ENCODE data around the gene SLC9A6.

SLC9A6 gene

GRCh38 chrX:135975421-135975820, 9.8 kb upstream of the SLC9A6 start:
- TF ChIP-seq EZH2 (optimal IDR thresholded peaks at IDR 0.05; ENCODE audit: low read depth, low read length) (no peak), EZH2phosphoT487 (IDR thresholded peaks at IDR 0.05; ENCODE audit: low read length) (no peak), CTCF (IDR thresholded peaks at IDR 0.05; ENCODE audit: low read length) (no peak)
- Histone ChIP-seq H3K9me2 (replicated peaks; ENCODE audit: insufficient read depth, low read length) (no peaks in the 10 kb centered on the region), H3K27me3 (replicated peaks; ENCODE audit: insufficient read depth, low read length) (no peaks in the 10 kb centered on the region), H3K9ac (ENCODE audit: low read length) (no peak overlapping the region), H3K36me3 (replicated peaks; ENCODE audit: insufficient read depth, low read length) (no peaks in the 10 kb centered on the region), H2AFZ (ENCODE audit: low read length) (no peak overlapping the region), H4K20me1 (ENCODE audit: insufficient read depth, low read length) (no peaks in the 10 kb centered on the region), H3K27ac (ENCODE audit: low read length) (no peak overlapping the region), H3K4me3 (ENCODE audit: low read length) (no peak overlapping the region), H3F3A (ENCODE audit: insufficient read depth, low read length) (no peaks in the 10 kb centered on the region), H3K4me2 (ENCODE audit: low read depth, low read length) (no peak overlapping the region), H3K4me1 (ENCODE audit: low read length) (no peaks in the 10 kb centered on the region), H3K9me3 (replicated peaks; ENCODE audit: insufficient read depth, low read length) (no peaks in the 10 kb centered on the region), H3K79me2 (ENCODE audit: low read length) (peaks cover 23% of the 10 kb centered on the region)
- no peak for DNase-seq

GRCh38 chrX:135977611-135978010, 7.6 kb upstream of the SLC9A6 start:
- Histone ChIP-seq H3K4me3 (ENCODE audit: low read length) (no peak overlapping the region), H2AFZ (ENCODE audit: low read length) (no peak overlapping the region), H3K27ac (ENCODE audit: low read length) (no peak overlapping the region), H3K9me2 (replicated peaks; ENCODE audit: insufficient read depth, low read length) (no peaks in the 10 kb centered on the region), H3K9ac (ENCODE audit: low read length) (no peak overlapping the region), H3K27me3 (replicated peaks; ENCODE audit: insufficient read depth, low read length) (no peaks in the 10 kb centered on the region), H3K4me1 (ENCODE audit: low read length) (no peaks in the 10 kb centered on the region), H3K9me3 (replicated peaks; ENCODE audit: insufficient read depth, low read length) (no peaks in the 10 kb centered on the region), H3K4me2 (ENCODE audit: low read depth, low read length) (no peak overlapping the region), H4K20me1 (ENCODE audit: insufficient read depth, low read length) (no peaks in the 10 kb centered on the region), H3K79me2 (ENCODE audit: low read length) (peaks cover 9% of the 10 kb centered on the region), H3F3A (ENCODE audit: insufficient read depth, low read length) (no peaks in the 10 kb centered on the region), H3K36me3 (replicated peaks; ENCODE audit: insufficient read depth, low read length) (no peaks in the 10 kb centered on the region)
- TF ChIP-seq EZH2phosphoT487 (IDR thresholded peaks at IDR 0.05; ENCODE audit: low read length) (no peak), CTCF (IDR thresholded peaks at IDR 0.05; ENCODE audit: low read length) (no peak), EZH2 (optimal IDR thresholded peaks at IDR 0.05; ENCODE audit: low read depth, low read length) (no peak)
- no peak for DNase-seq

GRCh38 chrX:135981010-135981409, 4.2 kb upstream of the SLC9A6 start:
- TF ChIP-seq CTCF (IDR thresholded peaks at IDR 0.05; ENCODE audit: low read length) (no peak), EZH2 (optimal IDR thresholded peaks at IDR 0.05; ENCODE audit: low read depth, low read length) (no peak)
- no peaks in the 10 kb centered on the region for H3F3A ChIP-seq (ENCODE audit: insufficient read depth, low read length)
- H3K79me2 ChIP-seq (ENCODE audit: low read length), result peaks cover 4% of the 10 kb centered on the region
- no peak overlapping the region for H3K27ac ChIP-seq (ENCODE audit: low read length)
- H3K9me3 ChIP-seq (replicated peaks; ENCODE audit: insufficient read depth, low read length), result no peaks in the 10 kb centered on the region
- H4K20me1 ChIP-seq (ENCODE audit: insufficient read depth, low read length), result no peaks in the 10 kb centered on the region
- DNase-seq, result no peak
- no peaks in the 10 kb centered on the region for H3K9me2 ChIP-seq (replicated peaks; ENCODE audit: insufficient read depth, low read length)
- H3K27me3 ChIP-seq (replicated peaks; ENCODE audit: insufficient read depth, low read length), result no peaks in the 10 kb centered on the region
- H3K4me1 ChIP-seq (ENCODE audit: low read length), result 0 out of 2 replicates have a peak, but pooled peaks cover 4% of the 10 kb centered on the region
- no peaks in the 10 kb centered on the region for H3K36me3 ChIP-seq (replicated peaks; ENCODE audit: insufficient read depth, low read length)
- no peak overlapping the region for H3K4me3 ChIP-seq (ENCODE audit: low read length)
- no peak overlapping the region for H2AFZ ChIP-seq (ENCODE audit: low read length)
- H3K9ac ChIP-seq (ENCODE audit: low read length), result no peak overlapping the region
- H3K4me2 ChIP-seq (ENCODE audit: low read depth, low read length), result no peak overlapping the region
